ENCODE data around the gene GAS1. TPM values are rescaled to one million over a fixed set of nuclear protein-coding genes. Genes with fewer than 3 reads are reported as not detected.
A peak's percentile ranks its signal among the peaks of the same experiment; 100 is the strongest.

The GAS1 gene
- total RNA-seq, 1 donor from 2014 or later: 2.6 TPM

DNA sequence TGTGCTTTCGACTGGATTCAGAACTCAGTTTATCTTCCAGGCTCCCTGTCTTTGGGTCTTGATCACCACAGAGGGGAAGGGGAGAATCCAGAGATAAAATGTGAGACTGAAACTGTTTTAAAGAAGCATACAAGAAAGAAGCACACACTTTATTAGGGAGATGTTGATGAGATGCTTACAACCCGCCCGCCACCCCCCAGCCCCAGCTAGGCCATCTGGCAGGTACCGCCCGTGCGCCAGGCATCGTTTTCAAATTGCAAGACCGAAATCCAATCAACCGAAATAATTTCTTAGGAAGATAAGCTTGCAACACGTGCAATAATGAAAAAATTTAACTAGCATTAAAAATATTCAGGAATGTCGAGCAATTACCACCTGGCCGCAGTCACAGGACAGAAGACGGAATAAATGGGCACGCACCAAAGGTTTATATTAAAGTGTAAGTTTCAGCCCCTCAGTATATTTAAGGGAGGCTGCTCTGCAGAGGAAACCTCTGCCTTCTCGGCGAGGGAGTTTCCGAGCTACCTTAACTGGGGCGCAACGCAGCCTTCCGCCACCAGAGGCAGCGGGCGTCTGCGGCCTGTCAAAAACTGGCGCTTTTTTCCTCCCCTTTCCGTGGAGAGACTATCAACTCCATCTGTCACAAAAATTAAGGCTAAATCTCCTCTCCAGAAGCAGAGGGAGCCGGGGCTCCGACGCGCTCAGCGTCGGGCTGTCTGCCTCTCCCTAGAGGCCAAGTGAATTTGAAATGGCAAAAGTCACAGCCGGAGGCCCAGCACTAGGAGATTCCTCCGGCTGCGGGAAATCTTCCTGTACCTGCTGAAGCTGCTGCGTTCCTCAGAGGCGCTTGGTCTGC is 996 bp upstream of the GAS1 start:
- peaks cover 6% of the 10 kb centered on the region for H3K27me3 ChIP-seq (ENCODE audit: control insufficient read depth, insufficient read depth, low read length)
- DNase-seq (ENCODE audit: low read depth): peak; percentile 59
- no peak for FAIRE-seq
- no peaks in the 10 kb centered on the region for H3K36me3 ChIP-seq (ENCODE audit: control insufficient read depth, insufficient read depth, low read length)
- TF ChIP-seq, protein P1, sequence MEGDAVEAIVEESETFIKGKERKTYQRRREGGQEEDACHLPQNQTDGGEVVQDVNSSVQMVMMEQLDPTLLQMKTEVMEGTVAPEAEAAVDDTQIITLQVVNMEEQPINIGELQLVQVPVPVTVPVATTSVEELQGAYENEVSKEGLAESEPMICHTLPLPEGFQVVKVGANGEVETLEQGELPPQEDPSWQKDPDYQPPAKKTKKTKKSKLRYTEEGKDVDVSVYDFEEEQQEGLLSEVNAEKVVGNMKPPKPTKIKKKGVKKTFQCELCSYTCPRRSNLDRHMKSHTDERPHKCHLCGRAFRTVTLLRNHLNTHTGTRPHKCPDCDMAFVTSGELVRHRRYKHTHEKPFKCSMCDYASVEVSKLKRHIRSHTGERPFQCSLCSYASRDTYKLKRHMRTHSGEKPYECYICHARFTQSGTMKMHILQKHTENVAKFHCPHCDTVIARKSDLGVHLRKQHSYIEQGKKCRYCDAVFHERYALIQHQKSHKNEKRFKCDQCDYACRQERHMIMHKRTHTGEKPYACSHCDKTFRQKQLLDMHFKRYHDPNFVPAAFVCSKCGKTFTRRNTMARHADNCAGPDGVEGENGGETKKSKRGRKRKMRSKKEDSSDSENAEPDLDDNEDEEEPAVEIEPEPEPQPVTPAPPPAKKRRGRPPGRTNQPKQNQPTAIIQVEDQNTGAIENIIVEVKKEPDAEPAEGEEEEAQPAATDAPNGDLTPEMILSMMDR (IDR thresholded peaks at IDR 0.05; ENCODE audit: insufficient read depth, low read length, severe bottlenecking): peak; percentile 87
- H3K4me3 ChIP-seq (ENCODE audit: low read depth, low read length): peak overlapping the region; percentile 50

- DNase-seq (ENCODE audit: low read depth) (peak; percentile 56), FAIRE-seq (no peak)
- TF ChIP-seq, protein P1 (IDR thresholded peaks at IDR 0.05; ENCODE audit: insufficient read depth, low read length, severe bottlenecking): peak; percentile 16
- peak overlapping the region; percentile 50 for H3K4me3 ChIP-seq (ENCODE audit: low read depth, low read length)
- peaks cover 15% of the 10 kb centered on the region for H3K27me3 ChIP-seq (ENCODE audit: control insufficient read depth, insufficient read depth, low read length)
- no peaks in the 10 kb centered on the region for H3K36me3 ChIP-seq (ENCODE audit: control insufficient read depth, insufficient read depth, low read length)
Observed at GRCh38 chr9:86946201-86947145, 833 bp downstream of the GAS1 start.

DNA sequence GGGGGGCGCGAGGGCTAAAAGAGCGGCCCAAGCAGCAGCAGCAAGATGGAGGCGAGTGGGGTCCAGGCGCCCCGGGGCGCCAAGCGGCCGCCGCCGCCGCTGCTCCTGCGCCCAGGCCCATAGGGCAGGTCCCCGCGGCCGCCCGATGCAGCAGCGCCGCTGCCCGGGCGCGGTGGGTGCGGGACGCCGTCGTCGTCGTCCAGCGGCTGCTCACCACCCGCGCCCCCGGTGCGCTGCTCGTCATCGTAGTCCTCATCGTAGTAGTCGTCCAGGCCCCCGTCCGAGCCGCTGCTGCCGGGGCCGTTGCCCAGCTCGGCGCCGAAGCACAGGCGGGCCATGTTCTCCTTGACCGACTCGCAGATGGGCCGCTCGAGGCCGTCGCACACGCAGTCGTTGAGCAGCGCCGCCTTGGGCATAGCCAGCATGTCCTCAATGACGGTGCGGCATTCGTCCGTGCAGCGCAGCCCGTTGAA is 1.5 kb downstream of the GAS1 start:
- FAIRE-seq: no peak
- no peaks in the 10 kb centered on the region for H3K36me3 ChIP-seq (ENCODE audit: control insufficient read depth, insufficient read depth, low read length)
- peaks cover 19% of the 10 kb centered on the region for H3K27me3 ChIP-seq (ENCODE audit: control insufficient read depth, insufficient read depth, low read length)
- H3K4me3 ChIP-seq (ENCODE audit: low read depth, low read length): peak overlapping the region; percentile 50
- DNase-seq (ENCODE audit: low read depth): no peak
- TF ChIP-seq, protein P1 (IDR thresholded peaks at IDR 0.05; ENCODE audit: insufficient read depth, low read length, severe bottlenecking): peak; percentile 12

GRCh38 chr9:86944796-86945727 is 2.2 kb downstream of the GAS1 start:
- no peak for FAIRE-seq
- TF ChIP-seq, protein P1 (IDR thresholded peaks at IDR 0.05; ENCODE audit: insufficient read depth, low read length, severe bottlenecking): no peak
- no peak for DNase-seq (ENCODE audit: low read depth)

More at GRCh38 chr9:86944796-86945727, 2.2 kb downstream of the GAS1 start:
- Histone ChIP-seq H3K4me3 (ENCODE audit: low read depth, low read length) (peak overlapping the region; percentile 50), H3K27me3 (ENCODE audit: control insufficient read depth, insufficient read depth, low read length) (peaks cover 21% of the 10 kb centered on the region), H3K36me3 (ENCODE audit: control insufficient read depth, insufficient read depth, low read length) (no peaks in the 10 kb centered on the region)

All from bronchial epithelial cell (primary cell).